Jurkat, Clone E6-1 (cell line): ENCODE measurements around the gene ZNF581. TPM values are rescaled to one million over a fixed set of nuclear protein-coding genes. Genes with fewer than 3 reads are reported as not detected.

Source experiments
- DNase-seq: peaks from one replicate; pipeline ENCODE4 v3.0.0-alpha.2; 2011; ENCODE audit warnings: low read depth, low spot score
- H3K4me3 ChIP-seq: 2 replicates; pipeline ENCODE4 v1.5.1; 2011; ENCODE audit warnings: mild to moderate bottlenecking, low read length, control low read depth, moderate library complexity
- polyA plus RNA-seq: library from polyadenylated mRNA; unstranded; fragments of >200 nt; gene quantifications from one replicate; pipeline ENCODE4 v1.2.1, GENCODE V29; 2012; ENCODE audit warnings: missing spikeins; ENCODE audit not compliant: insufficient read length, insufficient read depth

The ZNF581 gene, protein sequence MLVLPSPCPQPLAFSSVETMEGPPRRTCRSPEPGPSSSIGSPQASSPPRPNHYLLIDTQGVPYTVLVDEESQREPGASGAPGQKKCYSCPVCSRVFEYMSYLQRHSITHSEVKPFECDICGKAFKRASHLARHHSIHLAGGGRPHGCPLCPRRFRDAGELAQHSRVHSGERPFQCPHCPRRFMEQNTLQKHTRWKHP
- polyA plus RNA-seq, result 26.5 TPM

DNA sequence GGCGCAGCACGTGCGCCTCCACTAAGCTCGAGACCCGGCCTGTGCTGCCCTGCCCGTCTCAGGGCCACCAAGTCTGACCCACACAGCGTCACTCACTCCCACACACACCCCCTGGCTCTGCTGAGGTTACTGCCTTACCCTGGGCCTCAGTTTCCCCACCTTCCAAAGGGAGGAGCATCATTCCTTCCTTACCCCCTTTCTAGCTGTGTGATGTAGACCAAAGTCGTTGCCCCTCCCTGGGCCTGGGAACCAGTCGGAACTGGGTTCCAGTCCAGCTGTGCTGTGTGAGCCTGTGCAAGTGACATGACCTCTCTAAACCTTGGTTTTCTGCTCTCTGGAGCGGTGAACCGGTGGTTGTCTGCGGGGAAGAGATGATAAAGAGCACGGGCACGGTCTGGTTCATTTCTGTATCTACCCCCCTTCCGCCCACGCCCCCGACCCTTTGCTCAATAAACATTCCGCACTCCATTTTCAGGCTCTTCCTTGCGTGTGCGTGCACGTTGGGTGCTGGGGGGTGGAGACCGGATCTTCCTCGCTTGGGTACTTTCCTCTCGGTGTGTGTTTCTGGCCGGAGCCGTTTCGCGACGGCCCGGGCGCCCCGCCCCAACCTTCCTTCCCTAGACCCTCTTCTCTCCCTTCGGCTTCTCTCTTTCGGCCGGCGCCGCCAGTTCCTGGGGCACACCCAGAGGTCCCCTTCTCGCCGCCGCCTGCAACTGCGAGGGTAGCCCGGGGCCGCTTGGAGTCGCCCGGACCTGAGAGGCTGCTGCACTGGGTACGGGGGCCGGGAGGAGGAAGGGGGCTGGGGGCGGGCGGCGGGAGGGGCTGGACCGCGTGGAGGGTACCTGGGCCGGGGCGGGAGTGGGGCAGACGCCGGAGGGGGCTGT, at the start of gene ZNF581:
ZNF581 (plus strand) TSS at position 647 of the 884 bp plus-strand sequence. CDS start 923 bp downstream, outside the sequence.
- peak within 1 kb of the TSS; percentile 92 for H3K4me3 ChIP-seq
- DNase-seq, result peak; percentile 83

DNA sequence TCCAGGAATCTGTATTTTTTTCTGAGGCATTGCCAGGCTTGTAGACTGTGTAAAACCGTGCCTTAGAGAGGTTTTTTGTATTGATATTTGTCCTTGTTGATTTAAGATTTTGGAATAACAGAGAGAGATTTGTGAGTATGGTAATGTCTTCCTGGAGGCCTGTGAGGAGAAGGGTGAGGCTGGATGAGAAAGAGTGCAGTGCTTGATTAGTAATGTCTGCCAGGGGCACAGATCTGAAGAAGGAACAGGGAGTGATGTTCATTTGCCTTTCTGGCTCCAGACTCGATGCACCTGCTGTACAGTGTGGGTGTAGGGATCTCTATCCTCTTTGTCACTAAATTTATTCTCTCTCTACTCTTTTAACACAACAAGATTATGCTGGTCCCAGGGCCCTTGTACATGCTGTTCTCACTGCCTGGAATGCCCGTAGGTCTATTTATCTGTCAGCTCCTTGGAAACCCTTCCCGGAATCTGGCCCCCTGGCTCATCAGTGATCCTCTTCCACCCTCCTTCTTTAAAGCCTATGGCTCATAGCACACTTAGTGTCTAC, 48.4 kb upstream of the ZNF581 start:
- no peak for DNase-seq
- H3K4me3 ChIP-seq, result no peak overlapping the region

- no peak overlapping the region for H3K4me3 ChIP-seq
- DNase-seq, result no peak
Observed at GRCh38 chr19:55596304-55596703, 47.1 kb upstream of the ZNF581 start.

- no peak overlapping the region for H3K4me3 ChIP-seq
- DNase-seq, result no peak
Observed at GRCh38 chr19:55597501-55597921, 45.9 kb upstream of the ZNF581 start.

DNA sequence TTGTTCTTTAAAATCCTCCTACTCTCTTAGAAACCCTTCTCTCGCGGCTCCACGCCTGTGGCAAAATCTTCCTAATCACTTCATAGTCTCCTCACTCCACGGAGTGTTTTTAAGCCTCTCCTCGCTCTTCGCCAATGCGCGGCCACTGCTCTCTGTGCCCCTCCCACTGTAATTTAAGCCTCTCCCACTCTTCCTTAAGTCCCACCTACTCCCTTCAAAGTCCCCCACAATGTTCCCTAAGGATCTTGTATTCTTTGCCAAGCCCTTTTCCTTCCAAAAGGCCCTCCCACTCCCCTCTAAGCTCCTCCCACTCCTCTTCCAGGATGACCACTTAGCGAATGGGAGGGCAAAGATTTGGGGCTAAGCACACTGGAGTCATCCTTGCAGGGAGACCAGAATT, 45.4 kb upstream of the ZNF581 start:
- H3K4me3 ChIP-seq, result no peak overlapping the region
- DNase-seq, result no peak

DNA sequence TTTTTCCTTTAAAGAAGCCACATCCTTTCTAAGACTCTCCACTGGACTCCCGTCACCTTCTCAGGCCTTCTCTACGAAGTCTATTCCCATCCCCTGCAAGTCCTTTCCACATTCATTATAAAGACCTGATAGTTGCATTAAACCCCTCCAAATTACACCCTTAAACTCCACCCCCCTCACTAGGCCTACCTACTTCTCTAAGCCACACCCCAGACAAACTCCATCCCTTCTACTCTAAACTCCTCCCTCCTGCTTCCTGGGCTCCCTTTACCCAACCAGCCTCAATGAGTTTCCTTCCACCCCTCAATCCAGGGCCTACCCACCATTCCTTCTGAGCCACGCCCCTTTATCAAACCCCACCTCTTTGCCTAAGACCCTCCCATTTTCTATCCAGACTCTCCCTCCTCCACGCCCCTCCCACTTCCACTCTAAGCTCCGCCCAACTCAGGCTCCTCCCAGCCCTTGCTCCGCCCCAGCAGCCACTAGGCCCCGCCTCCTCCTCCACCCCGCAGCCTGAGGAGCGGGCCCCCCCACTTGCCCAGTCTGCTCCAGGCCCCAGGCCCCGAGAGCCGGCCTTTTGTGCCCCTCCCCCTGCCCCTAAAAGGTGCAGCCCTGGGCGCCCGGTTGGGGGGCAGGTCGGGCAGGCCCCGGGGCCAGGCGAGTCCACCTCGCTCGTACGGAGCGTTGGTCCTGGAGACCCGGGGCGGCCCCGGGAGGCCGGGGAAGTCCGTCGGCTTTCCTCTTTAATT, 44.6 kb upstream of the ZNF581 start:
- DNase-seq, result peak; percentile 97
- peak overlapping the region; percentile 84 for H3K4me3 ChIP-seq

GRCh38 chr19:55599468-55599841, 44.0 kb upstream of the ZNF581 start, which contains the start of gene FIZ1:
FIZ1 (minus strand) TSS chr19:55599517; CDS start chr19:55597865, 1,652 bp downstream.
- DNase-seq, result peak; percentile 99

GRCh38 chr19:55599842-55600661, 43.4 kb upstream of the ZNF581 start, which contains the start of gene ZNF524:
ZNF524 (plus strand) TSS chr19:55600288; CDS start chr19:55602113, 1,825 bp downstream.
- DNase-seq, result peak; percentile 89
- H3K4me3 ChIP-seq, result peak within 1 kb of the TSS; percentile 84

More at GRCh38 chr19:55599468-55599841, 44.0 kb upstream of the ZNF581 start, which contains the start of gene FIZ1:
- H3K4me3 ChIP-seq, result peak within 1 kb of the TSS; percentile 84

DNA sequence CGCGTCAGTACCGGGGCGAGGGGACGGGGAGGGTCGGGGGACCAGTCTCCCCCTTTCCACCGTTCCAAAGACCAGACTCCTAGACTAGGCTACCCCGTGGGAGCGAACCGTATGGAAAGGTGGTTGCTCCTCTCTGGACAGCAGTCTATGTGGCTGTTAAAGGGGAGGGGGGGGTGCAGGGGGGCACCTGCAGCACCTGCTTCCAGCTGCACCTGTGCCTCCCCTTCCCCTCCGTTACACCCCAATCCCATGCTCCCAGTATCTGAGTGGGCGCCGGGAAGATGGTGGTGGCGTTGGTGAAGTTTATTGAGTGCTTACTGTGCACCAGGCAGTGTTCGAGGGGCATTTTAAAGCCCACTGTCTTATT, 42.8 kb upstream of the ZNF581 start:
- DNase-seq, result no peak
- H3K4me3 ChIP-seq, result peak overlapping the region; percentile 74

DNA sequence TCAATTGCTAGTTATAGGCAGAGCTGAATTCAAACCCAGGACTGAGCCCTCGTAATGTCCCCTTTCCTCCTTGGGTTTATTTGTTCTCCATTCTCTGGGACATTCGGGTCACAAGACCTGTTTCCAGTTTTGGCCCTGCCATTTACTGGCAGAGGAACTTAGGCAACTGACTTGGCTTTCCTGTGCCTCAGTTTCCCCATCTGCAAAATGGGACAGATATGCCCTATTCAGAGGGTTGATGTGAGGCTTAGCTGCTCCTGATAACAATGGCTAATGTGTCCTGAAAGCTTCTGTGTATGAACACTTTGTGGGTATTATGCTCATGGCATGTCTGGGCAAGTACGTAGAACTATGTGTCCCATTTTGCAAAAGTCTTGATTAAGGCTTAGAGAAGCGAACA, 42.4 kb upstream of the ZNF581 start:
- H3K4me3 ChIP-seq, result peak overlapping the region; percentile 74
- no peak for DNase-seq

DNA sequence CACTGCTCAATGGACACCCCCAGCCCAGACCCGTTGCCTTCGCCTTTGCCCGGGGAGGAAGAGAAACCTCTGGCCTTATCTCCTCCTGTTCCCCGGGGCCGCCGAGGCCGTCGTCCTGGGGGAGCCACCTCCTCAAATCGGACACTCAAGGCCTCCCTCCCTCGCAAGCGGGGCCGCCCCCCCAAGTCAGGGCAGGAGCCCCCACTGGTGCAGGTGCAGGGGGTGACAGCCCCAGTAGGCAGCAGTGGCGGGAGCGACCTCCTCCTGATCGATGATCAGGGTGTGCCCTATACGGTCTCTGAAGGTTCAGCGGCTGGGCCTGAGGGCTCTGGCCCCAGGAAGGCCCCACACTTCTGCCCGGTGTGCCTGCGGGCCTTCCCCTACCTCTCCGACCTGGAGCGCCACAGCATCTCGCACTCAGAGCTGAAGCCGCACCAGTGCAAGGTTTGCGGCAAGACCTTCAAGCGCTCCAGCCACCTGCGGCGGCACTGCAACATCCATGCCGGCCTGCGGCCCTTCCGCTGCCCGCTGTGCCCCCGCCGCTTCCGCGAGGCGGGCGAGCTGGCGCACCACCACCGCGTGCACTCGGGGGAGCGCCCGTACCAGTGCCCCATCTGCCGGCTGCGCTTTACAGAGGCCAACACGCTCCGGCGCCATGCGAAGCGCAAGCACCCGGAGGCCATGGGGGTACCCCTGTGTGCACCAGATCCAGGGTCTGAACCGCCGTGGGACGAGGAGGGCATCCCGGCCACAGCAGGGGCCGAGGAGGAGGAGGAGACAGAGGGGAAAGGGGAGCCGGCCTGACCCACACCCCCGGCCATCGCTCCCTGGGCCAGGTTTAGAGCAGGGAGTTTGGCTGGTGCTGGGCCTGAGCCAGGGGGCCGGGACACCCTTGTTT, 41.1 kb upstream of the ZNF581 start:
- no peak for DNase-seq
- H3K4me3 ChIP-seq, result no peak overlapping the region

DNA sequence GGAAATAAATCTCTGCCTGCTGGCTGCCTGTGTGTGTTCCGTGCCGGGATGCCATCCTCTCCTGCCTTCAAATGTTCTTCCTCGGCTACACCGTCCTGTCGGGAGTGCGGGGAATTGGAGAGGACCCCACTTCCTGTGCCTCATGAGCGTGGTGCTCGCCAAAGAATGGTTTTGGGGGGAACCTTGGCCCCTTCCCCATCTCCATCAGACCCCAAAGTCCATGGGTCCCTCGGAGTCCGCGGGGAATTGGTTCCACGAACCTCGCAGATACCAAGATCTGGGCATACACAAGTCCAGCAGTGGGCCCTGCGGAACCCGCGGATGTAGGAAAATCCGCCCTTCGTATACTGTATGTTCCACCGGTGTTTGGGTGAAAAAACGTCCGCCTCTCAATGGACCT, 40.3 kb upstream of the ZNF581 start:
- no peak for DNase-seq

DNA sequence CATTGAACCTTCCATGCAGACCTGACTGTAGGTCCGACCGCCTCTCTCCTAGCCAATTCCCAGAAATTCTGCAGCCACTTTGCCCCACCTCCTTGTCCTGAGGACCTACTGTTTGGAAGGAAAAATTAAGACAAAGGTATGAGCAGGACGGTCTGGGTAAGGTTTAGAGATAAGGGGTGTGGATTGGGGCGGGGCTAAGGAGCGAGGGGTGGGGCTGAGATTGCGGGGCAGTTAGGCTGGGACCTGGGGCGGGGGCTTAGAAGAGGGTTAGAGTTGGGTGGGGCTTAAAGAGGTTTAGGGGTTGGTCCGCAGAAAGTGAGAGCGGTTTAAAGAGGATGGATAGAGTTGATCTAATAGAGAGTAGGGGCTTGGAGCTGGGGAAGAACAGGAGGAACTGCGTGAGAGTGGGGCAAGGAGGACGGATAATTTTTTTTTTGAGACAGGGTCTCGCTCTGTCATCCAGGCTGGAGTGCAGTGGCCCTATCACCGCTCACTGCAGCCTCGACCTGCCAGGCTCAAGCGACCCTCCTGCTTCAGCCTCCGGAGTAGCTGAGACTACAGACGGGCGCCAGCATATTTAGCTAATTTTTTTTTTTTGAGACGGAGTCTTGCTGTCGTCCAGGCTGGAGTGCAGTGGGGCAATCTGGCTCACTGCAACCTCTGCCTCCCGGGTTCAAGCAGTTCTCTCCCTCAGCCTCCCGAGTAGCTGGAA, 39.7 kb upstream of the ZNF581 start:
- DNase-seq, result no peak
- H3K4me3 ChIP-seq, result no peak overlapping the region

More for the DNA sequence above, 40.3 kb upstream of the ZNF581 start:
- H3K4me3 ChIP-seq, result no peak overlapping the region

GRCh38 chr19:55605207-55605636, 38.2 kb upstream of the ZNF581 start:
- peak; percentile 95 for DNase-seq
- H3K4me3 ChIP-seq, result peak overlapping the region; percentile 91

GRCh38 chr19:55605637-55606470, 37.6 kb upstream of the ZNF581 start, which contains the start of gene ZNF865:
ZNF865 (plus strand) TSS chr19:55605647; CDS start chr19:55613619, 7,972 bp downstream.
- DNase-seq, result peak; percentile 73
- H3K4me3 ChIP-seq, result peak within 1 kb of the TSS; percentile 91

- DNase-seq, result no peak
- H3K4me3 ChIP-seq, result peak overlapping the region; percentile 91
Observed at GRCh38 chr19:55606471-55606787, 37.0 kb upstream of the ZNF581 start.
